Astrocyte (in vitro differentiated cells and primary cell): ENCODE data around the gene IFNA4. TPM values are rescaled to one million over a fixed set of nuclear protein-coding genes. Genes with fewer than 3 reads are reported as not detected.
"Not testable (repeated sequence)": the region's sequence is repeated elsewhere in the genome, so short reads cannot be mapped to it uniquely, and the experiment has no call there.

ENCODE experiments used
- DNase-seq: peaks from one replicate; pipeline ENCODE4 v3.0.0-alpha.2; 2010; ENCODE audit warnings: low read depth
- FAIRE-seq: peaks from 2 replicates; lab custom pipeline; 2011; peaks lifted over from hg19 to GRCh38; lab: Jason Lieb, UNC
- H2AFZ ChIP-seq: 2 replicates; pipeline ENCODE4 v1.6.0; 2012; ENCODE audit warnings: low read depth, low read length, inconsistent platforms
- H3K27ac ChIP-seq: 2 replicates; pipeline ENCODE4 v1.5.1; 2011; ENCODE audit warnings: low read depth, low read length, inconsistent platforms
- H3K27me3 ChIP-seq: 2 replicates; pipeline ENCODE4 v1.6.0; 2011; ENCODE audit warnings: low read length, inconsistent platforms; ENCODE audit not compliant: insufficient read depth
- H3K36me3 ChIP-seq: 2 replicates; pipeline ENCODE4 v1.5.1; 2011; ENCODE audit warnings: low read length, inconsistent platforms; ENCODE audit not compliant: insufficient read depth
- H3K4me1 ChIP-seq: 2 replicates; pipeline ENCODE4 v1.5.1; 2011; ENCODE audit warnings: low read length, inconsistent platforms; ENCODE audit not compliant: insufficient read depth
- H3K4me2 ChIP-seq: 2 replicates; pipeline ENCODE4 v1.6.0; 2012; ENCODE audit warnings: low read length, inconsistent platforms
- H3K4me3 ChIP-seq: 2 replicates; pipeline ENCODE4 v1.5.1; 2011; ENCODE audit warnings: low read depth, mild to moderate bottlenecking, low read length, inconsistent platforms; ENCODE audit not compliant: insufficient read depth
- H3K79me2 ChIP-seq: 2 replicates; pipeline ENCODE4 v1.6.0; 2012; ENCODE audit warnings: mild to moderate bottlenecking, low read length, inconsistent platforms; ENCODE audit not compliant: insufficient read depth
- H3K9ac ChIP-seq: 2 replicates; pipeline ENCODE4 v1.6.0; 2012; ENCODE audit warnings: mild to moderate bottlenecking, low read length, inconsistent platforms
- H3K9me3 ChIP-seq: 2 replicates; pipeline ENCODE4 v1.5.1; 2012; ENCODE audit warnings: low read depth, mild to moderate bottlenecking, low read length, inconsistent platforms; ENCODE audit not compliant: insufficient read depth
- H4K20me1 ChIP-seq: 2 replicates; pipeline ENCODE4 v1.6.0; 2012; ENCODE audit warnings: low read length, inconsistent platforms; ENCODE audit not compliant: insufficient read depth
- H3K27ac Mint-ChIP-seq: one replicate; pipeline ENCODE4 v1.8.0; 2021; ENCODE audit warnings: mild to moderate bottlenecking, mixed read lengths; ENCODE audit not compliant: unreplicated experiment
- H3K27me3 Mint-ChIP-seq: one replicate; pipeline ENCODE4 v1.8.0; 2021; ENCODE audit warnings: low read depth, mixed read lengths; ENCODE audit not compliant: unreplicated experiment
- H3K36me3 Mint-ChIP-seq: one replicate; pipeline ENCODE4 v1.8.0; 2021; ENCODE audit warnings: low read depth, mixed read lengths; ENCODE audit not compliant: unreplicated experiment
- H3K4me1 Mint-ChIP-seq: one replicate; pipeline ENCODE4 v1.8.0; 2021; ENCODE audit warnings: low read depth, mixed read lengths; ENCODE audit not compliant: unreplicated experiment
- H3K4me3 Mint-ChIP-seq: one replicate; pipeline ENCODE4 v1.8.0; 2021; ENCODE audit warnings: mild to moderate bottlenecking, moderate library complexity, mixed read lengths; ENCODE audit not compliant: unreplicated experiment
- H3K9me3 Mint-ChIP-seq: one replicate; pipeline ENCODE4 v1.8.0; 2021; ENCODE audit warnings: mild to moderate bottlenecking, mixed read lengths; ENCODE audit not compliant: unreplicated experiment
- EZH2 ChIP-seq: IDR thresholded peaks from 2 replicates; pipeline ENCODE4 v1.6.1; 2012; ENCODE audit warnings: mild to moderate bottlenecking, low read length, inconsistent platforms; ENCODE audit not compliant: insufficient read depth
- total RNA-seq: library from RNA; stranded (reverse); gene quantifications from 2 replicates; pipeline ENCODE4 v1.2.1, GENCODE V29; 2021
- TF ChIP-seq, protein P1 (sequence below): IDR thresholded peaks from 2 replicates; pipeline ENCODE4 v1.5.1; 2011; ENCODE audit warnings: low read depth, mild to moderate bottlenecking, inconsistent platforms, low read length, moderate library complexity; ENCODE audit not compliant: insufficient read depth

Gene IFNA4
- total RNA-seq, 1 donor from 2014 or later, result not detected

DNA sequence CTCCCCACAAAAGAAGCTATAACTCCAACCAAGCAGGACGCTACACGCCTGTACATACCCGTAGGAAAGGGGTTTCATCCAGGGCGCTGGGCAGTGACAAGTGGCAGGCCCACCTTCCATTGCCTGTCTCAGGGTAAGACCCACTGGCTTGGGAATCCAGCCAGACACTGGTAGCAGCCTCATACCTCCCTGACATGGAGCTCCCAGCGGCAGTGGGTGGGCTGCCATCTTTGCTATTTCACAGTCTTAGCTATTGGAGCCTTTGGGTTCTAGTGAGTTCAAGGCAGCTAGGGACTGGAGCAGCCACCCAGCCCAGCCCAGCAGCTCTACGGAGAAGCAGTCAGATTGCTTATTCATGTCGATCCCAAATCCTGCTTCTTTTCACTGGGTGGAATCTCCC lies 22.9 kb upstream of the IFNA4 start:
- TF ChIP-seq, protein P1, sequence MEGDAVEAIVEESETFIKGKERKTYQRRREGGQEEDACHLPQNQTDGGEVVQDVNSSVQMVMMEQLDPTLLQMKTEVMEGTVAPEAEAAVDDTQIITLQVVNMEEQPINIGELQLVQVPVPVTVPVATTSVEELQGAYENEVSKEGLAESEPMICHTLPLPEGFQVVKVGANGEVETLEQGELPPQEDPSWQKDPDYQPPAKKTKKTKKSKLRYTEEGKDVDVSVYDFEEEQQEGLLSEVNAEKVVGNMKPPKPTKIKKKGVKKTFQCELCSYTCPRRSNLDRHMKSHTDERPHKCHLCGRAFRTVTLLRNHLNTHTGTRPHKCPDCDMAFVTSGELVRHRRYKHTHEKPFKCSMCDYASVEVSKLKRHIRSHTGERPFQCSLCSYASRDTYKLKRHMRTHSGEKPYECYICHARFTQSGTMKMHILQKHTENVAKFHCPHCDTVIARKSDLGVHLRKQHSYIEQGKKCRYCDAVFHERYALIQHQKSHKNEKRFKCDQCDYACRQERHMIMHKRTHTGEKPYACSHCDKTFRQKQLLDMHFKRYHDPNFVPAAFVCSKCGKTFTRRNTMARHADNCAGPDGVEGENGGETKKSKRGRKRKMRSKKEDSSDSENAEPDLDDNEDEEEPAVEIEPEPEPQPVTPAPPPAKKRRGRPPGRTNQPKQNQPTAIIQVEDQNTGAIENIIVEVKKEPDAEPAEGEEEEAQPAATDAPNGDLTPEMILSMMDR, result no peak
- TF ChIP-seq EZH2, result no peak
- no peaks in the 10 kb centered on the region for H3K36me3 ChIP-seq
- H3K4me3 Mint-ChIP-seq, result no peak overlapping the region
- peaks cover 13% of the 10 kb centered on the region for H3K27me3 Mint-ChIP-seq
- no peaks in the 10 kb centered on the region for H3K36me3 Mint-ChIP-seq
- DNase-seq (no peak), FAIRE-seq (no peak)
- no peaks in the 10 kb centered on the region for H3K9me3 Mint-ChIP-seq
- H3K4me1 ChIP-seq, result no peaks in the 10 kb centered on the region
- H3K4me2 ChIP-seq, result no peak overlapping the region
- H3K4me3 ChIP-seq, result no peak overlapping the region
- no peaks in the 10 kb centered on the region for H3K27me3 ChIP-seq
- H3K79me2 ChIP-seq, result no peaks in the 10 kb centered on the region
- H3K27ac Mint-ChIP-seq, result no peak overlapping the region
- no peak overlapping the region for H2AFZ ChIP-seq
- peaks cover 2% of the 10 kb centered on the region for H3K4me1 Mint-ChIP-seq
- no peaks in the 10 kb centered on the region for H3K9me3 ChIP-seq
- no peaks in the 10 kb centered on the region for H4K20me1 ChIP-seq
- no peak overlapping the region for H3K27ac ChIP-seq
- H3K9ac ChIP-seq, result no peak overlapping the region

GRCh38 chr9:21207043-21207442 lies 19.7 kb upstream of the IFNA4 start, which contains the start of gene IFNA10:
Gene IFNA10, minus strand, starts transcription at chr9:21207143. Its CDS starts 46 bp downstream, at chr9:21207097.
- not testable (repeated sequence) for H3K27ac Mint-ChIP-seq, H4K20me1 ChIP-seq, H3K4me1 ChIP-seq, H3K27me3 ChIP-seq, H3K4me3 Mint-ChIP-seq, H3K9ac ChIP-seq, H3K36me3 Mint-ChIP-seq, H2AFZ ChIP-seq, H3K36me3 ChIP-seq, H3K4me1 Mint-ChIP-seq, H3K4me3 ChIP-seq, FAIRE-seq, H3K4me2 ChIP-seq, H3K9me3 Mint-ChIP-seq, H3K27ac ChIP-seq, DNase-seq, H3K9me3 ChIP-seq, H3K79me2 ChIP-seq
- H3K27me3 Mint-ChIP-seq, result peaks cover 10% of the 10 kb centered on the region

DNA sequence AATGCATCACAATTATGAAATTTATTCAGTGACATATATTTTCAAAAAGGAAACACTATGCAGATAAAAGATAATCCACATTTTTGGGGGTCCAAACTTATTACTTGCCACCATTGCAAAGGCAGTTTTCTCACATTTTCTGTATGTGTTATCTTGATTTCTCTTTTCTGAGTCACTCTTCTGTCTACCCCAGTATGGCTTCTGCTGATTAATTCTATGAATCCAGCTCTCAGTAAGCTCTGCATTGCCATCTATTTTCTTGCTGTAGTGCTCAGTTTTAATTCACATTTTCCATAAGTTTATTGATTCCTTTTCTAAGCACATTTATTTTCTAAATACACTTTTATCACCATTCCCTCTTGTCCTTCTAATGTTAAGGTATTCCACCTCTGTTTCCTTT lies 17.8 kb upstream of the IFNA4 start:
- peaks cover 3% of the 10 kb centered on the region for H3K27me3 Mint-ChIP-seq
- no peaks in the 10 kb centered on the region for H3K36me3 Mint-ChIP-seq
- H3K27ac Mint-ChIP-seq, result no peak overlapping the region
- no peak overlapping the region for H3K4me3 Mint-ChIP-seq
- Histone ChIP-seq H3K4me2 (no peak overlapping the region), H3K9ac (no peak overlapping the region), H3K4me1 (no peaks in the 10 kb centered on the region), H3K9me3 (no peaks in the 10 kb centered on the region), H3K4me3 (no peak overlapping the region), H4K20me1 (no peaks in the 10 kb centered on the region), H3K27ac (no peak overlapping the region), H2AFZ (no peak overlapping the region), H3K27me3 (no peaks in the 10 kb centered on the region), H3K36me3 (no peaks in the 10 kb centered on the region), H3K79me2 (no peaks in the 10 kb centered on the region)
- peaks cover 3% of the 10 kb centered on the region for H3K4me1 Mint-ChIP-seq
- H3K9me3 Mint-ChIP-seq, result peaks cover 2% of the 10 kb centered on the region
- FAIRE-seq (no peak), DNase-seq (no peak)
- TF ChIP-seq, protein P1, result no peak
- no peak for TF ChIP-seq EZH2

DNA sequence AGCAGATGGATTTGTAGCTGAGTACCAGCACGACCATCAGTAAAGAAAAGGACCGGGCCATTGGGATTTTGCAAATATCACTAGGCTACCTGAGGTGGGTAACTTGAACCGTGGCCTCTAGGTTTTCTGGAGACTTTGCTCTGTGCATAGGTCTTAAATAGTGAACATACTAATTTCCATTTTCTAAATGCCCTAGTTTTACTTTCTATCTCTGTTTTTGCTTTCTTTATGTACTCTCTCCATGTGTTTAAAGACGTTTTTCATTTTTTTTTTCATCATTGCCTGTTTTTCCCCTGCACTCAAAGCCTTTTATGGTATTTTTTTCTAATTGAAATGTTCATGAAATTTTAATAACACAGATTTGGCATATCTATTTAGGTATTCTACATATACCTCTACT lies 14.7 kb upstream of the IFNA4 start, which contains the start of gene IFNA7:
Gene IFNA7, minus strand, starts transcription at position 101 of the 400 bp plus-strand sequence. Its CDS starts 40 bp downstream, at position 61.
- H3K4me1 ChIP-seq, H4K20me1 ChIP-seq, H3K9me3 ChIP-seq, H3K4me2 ChIP-seq, H3K4me3 Mint-ChIP-seq, H3K79me2 ChIP-seq, H3K36me3 Mint-ChIP-seq, H3K4me3 ChIP-seq, H3K9me3 Mint-ChIP-seq, H3K27ac Mint-ChIP-seq, H3K27me3 Mint-ChIP-seq, H3K27ac ChIP-seq, H2AFZ ChIP-seq, FAIRE-seq, H3K27me3 ChIP-seq, H3K9ac ChIP-seq, DNase-seq, H3K4me1 Mint-ChIP-seq, H3K36me3 ChIP-seq: not testable (repeated sequence)
